Common myeloid progenitor, CD34-positive (primary cell): ENCODE data around the gene EMID1.
"Not testable (repeated sequence)": the region's sequence is repeated elsewhere in the genome, so short reads cannot be mapped to it uniquely, and the experiment has no call there.

Experiments used
- CTCF ChIA-PET: fragments of 350-600 bp; sonication (Branson Sonifier 250); formaldehyde crosslinking; loops from one replicate; lab custom pipeline; 2021; ENCODE audit warnings: antibody characterized with exemption; lab: Charles Lee
- POLR2A ChIA-PET: fragments of 350-600 bp; sonication (Branson Sonifier 250); formaldehyde crosslinking; loops from one replicate; lab custom pipeline; 2021; ENCODE audit warnings: antibody characterized with exemption; lab: Charles Lee
- DNase-seq, 3 donors: peaks; one replicate each; pipeline versions ENCODE4 v3.0.0 to v3.0.0-alpha.2; 2013
- H3K27ac ChIP-seq, 2 experiments: 1 replicate in 1 of 2; 2 replicates in 1 of 2; pipeline ENCODE4 v1.7.0; 2013; ENCODE audit warnings: inconsistent platforms in 2 of 2, low read length in 2 of 2, mild to moderate bottlenecking in 2 of 2, low read depth in 1 of 2, moderate library complexity in 1 of 2; ENCODE audit not compliant: severe bottlenecking in 2 of 2, insufficient read depth in 1 of 2, poor library complexity in 1 of 2
- H3K27me3 ChIP-seq, 5 experiments: replicated peaks in 2 of 5; 1 replicate in 3 of 5; 2 replicates in 2 of 5; pipeline versions ENCODE4 v1.6.1 to v1.7.0; 2013; ENCODE audit warnings: low read length in 4 of 5, mild to moderate bottlenecking in 2 of 5, moderate library complexity in 2 of 5, inconsistent platforms in 1 of 5; ENCODE audit not compliant: insufficient read depth in 5 of 5, control insufficient read depth in 4 of 5
- H3K36me3 ChIP-seq, 4 experiments: 1 replicate in 2 of 4; 2 replicates in 2 of 4; pipeline versions ENCODE4 v1.6.1 to v1.7.0; 2013; ENCODE audit warnings: low read length in 3 of 4, control low read depth in 1 of 4, mild to moderate bottlenecking in 1 of 4; ENCODE audit not compliant: control insufficient read depth in 4 of 4, insufficient read depth in 4 of 4
- H3K4me1 ChIP-seq, 4 experiments: 1 replicate in 3 of 4; 2 replicates in 1 of 4; pipeline versions ENCODE4 v1.6.1 to v1.7.1; 2013; ENCODE audit warnings: low read length in 3 of 4, mild to moderate bottlenecking in 3 of 4, control low read depth in 1 of 4, inconsistent platforms in 1 of 4, moderate library complexity in 1 of 4; ENCODE audit not compliant: control insufficient read depth in 4 of 4, insufficient read depth in 4 of 4; ENCODE audit errors: control extremely low read depth in 1 of 4
- H3K4me3 ChIP-seq, 7 experiments: 1 replicate in 4 of 7; 2 replicates in 3 of 7; pipeline versions ENCODE4 v1.5.1 to v1.7.0; 2013; ENCODE audit warnings: mild to moderate bottlenecking in 7 of 7, low read length in 6 of 7, moderate library complexity in 6 of 7, inconsistent platforms in 2 of 7, low read depth in 2 of 7, control low read depth in 1 of 7; ENCODE audit not compliant: insufficient read depth in 4 of 7, control insufficient read depth in 1 of 7; ENCODE audit errors: extremely low read depth in 1 of 7
- H3K9me3 ChIP-seq, 5 experiments: 1 replicate in 4 of 5; 2 replicates in 1 of 5; pipeline versions ENCODE4 v1.6.1 to v1.7.1; 2013; ENCODE audit warnings: low read length in 4 of 5, mild to moderate bottlenecking in 2 of 5, inconsistent platforms in 1 of 5, low read depth in 1 of 5, moderate library complexity in 1 of 5; ENCODE audit not compliant: control insufficient read depth in 4 of 5, insufficient read depth in 2 of 5; ENCODE audit errors: control extremely low read depth in 1 of 5
- WGBS: methylation state at CpG from one replicate; pipeline ENCODE4 v1.1.5; 2013; ENCODE audit not compliant: insufficient coverage; 5-methylcytosine and 5-hydroxymethylcytosine counted together

EMID1 gene

GRCh38 chr22:29243874-29244446 lies 38.3 kb downstream of the EMID1 start:
- Histone ChIP-seq H3K9me3 (peaks cover 0 to 22% (median 5%) of the 10 kb centered on the region in 5 experiments), H3K36me3 (peaks cover 11 to 76% (median 41%) of the 10 kb centered on the region in 4 experiments), H3K27me3 (no peaks in the 10 kb centered on the region), H3K4me1 (peaks cover 0 to 9% (median 5%) of the 10 kb centered on the region in 4 experiments), H3K4me3 (no peak overlapping the region), H3K27ac (no peak overlapping the region)
- ChIA-PET POLR2A (no interaction called here), CTCF (interaction anchor here (1.3 to 3.3 kb wide), 5 partner anchors 10 to 90 kb away, joined by 3 to 49 read pairs (median 5); partner anchors contain the start of gene EMID1)
- 84% methylated on average over 2 of the region's 11 CpGs for WGBS
- no peak for DNase-seq

GRCh38 chr22:29244785-29245625 lies 39.3 kb downstream of the EMID1 start:
- H3K27ac ChIP-seq: no peak overlapping the region
- peaks cover 11 to 71% (median 40%) of the 10 kb centered on the region in 4 experiments for H3K36me3 ChIP-seq
- 90% methylated on average over 2 of the region's 7 CpGs for WGBS
- POLR2A ChIA-PET: interaction anchor here (1.6 kb wide), 1 partner anchor 42 kb away, joined by 6 read pairs; no protein-coding TSS in a partner anchor
- H3K27me3 ChIP-seq: no peaks in the 10 kb centered on the region
- DNase-seq: no peak
- H3K4me1 ChIP-seq: peaks cover 0 to 9% (median 5%) of the 10 kb centered on the region in 4 experiments
- H3K9me3 ChIP-seq: peaks cover 0 to 20% (median 2%) of the 10 kb centered on the region in 5 experiments
- CTCF ChIA-PET: interaction anchor here (0.6 to 3.8 kb wide), 28 partner anchors 9 to 522 kb away, joined by 3 to 49 read pairs (median 4); partner anchors contain the start of gene EMID1
- no peak overlapping the region for H3K4me3 ChIP-seq

GRCh38 chr22:29245626-29246385 lies 40.1 kb downstream of the EMID1 start:
- Histone ChIP-seq H3K27ac (no peak overlapping the region), H3K9me3 (peaks cover 0 to 18% (median 0%) of the 10 kb centered on the region in 5 experiments), H3K27me3 (no peaks in the 10 kb centered on the region), H3K36me3 (peaks cover 8 to 64% (median 36%) of the 10 kb centered on the region in 4 experiments), H3K4me3 (no peak overlapping the region), H3K4me1 (peaks cover 0 to 9% (median 5%) of the 10 kb centered on the region in 4 experiments)
- DNase-seq: peak; percentile 67 to 81 (median 79)
- 56% methylated on average over 6 of the region's 11 CpGs for WGBS
- POLR2A ChIA-PET: interaction anchor here (1.6 kb wide), 1 partner anchor 43 kb away, joined by 6 read pairs; no protein-coding TSS in a partner anchor
- CTCF ChIA-PET: interaction anchor here (0.6 to 3.8 kb wide), 36 partner anchors 8 to 523 kb away, joined by 3 to 49 read pairs (median 4); partner anchors contain the start of gene EMID1

GRCh38 chr22:29247891-29248290 lies 42.2 kb downstream of the EMID1 start:
- H3K4me3 ChIP-seq, H3K4me1 ChIP-seq, H3K27ac ChIP-seq, POLR2A ChIA-PET, H3K9me3 ChIP-seq, H3K27me3 ChIP-seq, DNase-seq: not testable (repeated sequence)
- CTCF ChIA-PET: interaction anchor here (0.9 to 3.8 kb wide), 5 partner anchors 11 to 94 kb away, joined by 3 to 24 read pairs (median 3); no protein-coding TSS in a partner anchor
- WGBS: 100% methylated on average over 3 of the region's 10 CpGs
- H3K36me3 ChIP-seq: peaks cover 6 to 44% (median 27%) of the 10 kb centered on the region in 4 experiments

GRCh38 chr22:29251265-29251664 lies 45.6 kb downstream of the EMID1 start:
- Histone ChIP-seq H3K4me3 (no peak overlapping the region), H3K36me3 (peaks cover 9 to 52% (median 23%) of the 10 kb centered on the region in 4 experiments), H3K27me3 (no peaks in the 10 kb centered on the region), H3K9me3 (no peaks in the 10 kb centered on the region), H3K4me1 (no peaks in the 10 kb centered on the region), H3K27ac (no peak overlapping the region)
- no peak for DNase-seq
- POLR2A ChIA-PET: no interaction called here
- CTCF ChIA-PET: no interaction called here
- WGBS: 100% methylated on average over 4 of the region's 5 CpGs

- 96% methylated on average over 10 of the region's 10 CpGs for WGBS
- DNase-seq: no peak
- Histone ChIP-seq H3K36me3 (peaks cover 9 to 54% (median 20%) of the 10 kb centered on the region in 4 experiments), H3K27me3 (no peaks in the 10 kb centered on the region), H3K27ac (no peak overlapping the region), H3K9me3 (no peaks in the 10 kb centered on the region), H3K4me3 (no peak overlapping the region), H3K4me1 (no peaks in the 10 kb centered on the region)
- POLR2A ChIA-PET: no interaction called here
- CTCF ChIA-PET: interaction anchor here (0.6 kb wide), 1 partner anchor 419 kb away, joined by 3 read pairs; no protein-coding TSS in a partner anchor
Observed at GRCh38 chr22:29251981-29252911, 46.5 kb downstream of the EMID1 start.
